B cell (primary cell): ENCODE data around the gene ACOT11. TPM values are rescaled to one million over a fixed set of nuclear protein-coding genes. Genes with fewer than 3 reads are reported as not detected.

Source experiments
- ATAC-seq: fragments of 200-7000 bp; cut with Tn5 transposase; one replicate; pipeline ENCODE4 v1.10.0; 2021; ENCODE audit warnings: low read depth, mild to moderate bottlenecking, moderate number of reproducible peaks, moderate library complexity
- CTCF ChIA-PET: fragments of 350-600 bp; sonication (Branson Sonifier 250); formaldehyde crosslinking; loops from one replicate; lab custom pipeline; 2021; ENCODE audit warnings: antibody characterized with exemption, inconsistent platforms; lab: Charles Lee
- POLR2A ChIA-PET: fragments of 350-600 bp; sonication (Branson Sonifier 250); formaldehyde crosslinking; loops from one replicate; lab custom pipeline; 2021; ENCODE audit warnings: antibody characterized with exemption; lab: Charles Lee
- DNase-seq: peaks from one replicate; pipeline ENCODE4 v3.0.0; 2013
- H2AFZ ChIP-seq: 2 replicates; pipeline ENCODE4 v1.6.1; 2012; ENCODE audit warnings: mild to moderate bottlenecking, low read depth, low read length; ENCODE audit not compliant: insufficient read depth, poor library complexity, severe bottlenecking
- H3K27ac ChIP-seq, 2 donors: 1 replicate in 1 of 2; 2 replicates in 1 of 2; pipeline ENCODE4 v1.5.1; 2012 to 2013; ENCODE audit warnings: low read length in 2 of 2, mild to moderate bottlenecking in 2 of 2, moderate library complexity in 1 of 2
- H3K27me3 ChIP-seq, 4 experiments: fragments of 200-600 bp in 1 of 4; sonication (generic) in 1 of 4; replicated peaks in 1 of 4; 1 replicate in 2 of 4; 2 replicates in 2 of 4; pipeline versions ENCODE4 v1.6.1 to v1.7.0; 2013 to 2016; ENCODE audit warnings: low read length in 3 of 4, mild to moderate bottlenecking in 2 of 4, mixed read lengths in 1 of 4, moderate library complexity in 1 of 4; ENCODE audit not compliant: insufficient read depth in 4 of 4, control insufficient read depth in 3 of 4; ENCODE audit errors: control extremely low read depth in 1 of 4
- H3K36me3 ChIP-seq, 2 experiments: replicated peaks in 1 of 2; 1 replicate in 1 of 2; 2 replicates in 1 of 2; pipeline versions ENCODE4 v1.6.1 to v1.7.1; 2013; ENCODE audit warnings: low read length in 1 of 2; ENCODE audit not compliant: insufficient read depth in 2 of 2, control insufficient read depth in 1 of 2; ENCODE audit errors: control extremely low read depth in 1 of 2, extremely low read depth in 1 of 2
- H3K4me1 ChIP-seq, 2 donors: fragments of 200-600 bp in 1 of 2; sonication (generic) in 1 of 2; 1 replicate in 1 of 2; 2 replicates in 1 of 2; pipeline versions ENCODE4 v1.5.1 to v1.6.1; 2013 to 2017; ENCODE audit warnings: low read length in 2 of 2; ENCODE audit not compliant: control insufficient read depth in 2 of 2, insufficient read depth in 2 of 2
- H3K4me2 ChIP-seq: replicated peaks from 2 replicates; pipeline ENCODE3; 2012; ENCODE audit warnings: mild to moderate bottlenecking, low read depth, low read length; ENCODE audit not compliant: poor library complexity, severe bottlenecking
- H3K4me3 ChIP-seq, 5 experiments: fragments of 200-600 bp in 1 of 5; sonication (generic) in 1 of 5; 1 replicate in 3 of 5; 2 replicates in 2 of 5; pipeline versions ENCODE4 v1.5.1 to v1.7.0; 2011 to 2016; ENCODE audit warnings: low read length in 4 of 5, mild to moderate bottlenecking in 4 of 5, low read depth in 2 of 5, control low read depth in 1 of 5, moderate library complexity in 1 of 5; ENCODE audit not compliant: insufficient read depth in 1 of 5; ENCODE audit errors: control extremely low read depth in 1 of 5, extremely low read depth in 1 of 5
- H3K79me2 ChIP-seq: fragments of 200-600 bp; sonication (generic); one replicate; pipeline ENCODE4 v1.6.0; 2016; ENCODE audit warnings: low read length; ENCODE audit not compliant: control insufficient read depth, insufficient read depth
- H3K9ac ChIP-seq: fragments of 200-600 bp; sonication (generic); 2 replicates; pipeline ENCODE4 v1.6.1; 2017; ENCODE audit warnings: mild to moderate bottlenecking, low read length, moderate library complexity
- H3K9me3 ChIP-seq, 3 donors: one replicate each; pipeline versions ENCODE4 v1.6.1 to v1.7.1; 2013; ENCODE audit warnings: low read length in 2 of 3; ENCODE audit not compliant: control insufficient read depth in 2 of 3, insufficient read depth in 1 of 3; ENCODE audit errors: control extremely low read depth in 1 of 3
- H4K20me1 ChIP-seq: 2 replicates; pipeline ENCODE4 v1.6.0; 2012; ENCODE audit warnings: mild to moderate bottlenecking, low read length; ENCODE audit not compliant: insufficient read depth, control insufficient read depth, poor library complexity, severe bottlenecking
- H3K27ac Mint-ChIP-seq: one replicate; pipeline ENCODE4 v1.8.0; 2021; ENCODE audit warnings: mixed read lengths
- H3K27me3 Mint-ChIP-seq: one replicate; pipeline ENCODE4 v1.8.0; 2021; ENCODE audit warnings: mixed read lengths
- H3K4me1 Mint-ChIP-seq: one replicate; pipeline ENCODE4 v1.8.0; 2021; ENCODE audit warnings: mixed read lengths
- H3K4me3 Mint-ChIP-seq: one replicate; pipeline ENCODE4 v1.8.0; 2021; ENCODE audit warnings: mixed read lengths
- H3K9me3 Mint-ChIP-seq: one replicate; pipeline ENCODE4 v1.8.0; 2022; ENCODE audit warnings: mixed read lengths; ENCODE audit not compliant: insufficient read depth
- EZH2 ChIP-seq: IDR thresholded peaks from 2 replicates; pipeline ENCODE4 v1.6.1; 2012; ENCODE audit warnings: borderline replicate concordance, low read depth, mild to moderate bottlenecking, moderate library complexity, low read length; ENCODE audit not compliant: insufficient read depth, poor library complexity, severe bottlenecking
- WGBS: methylation state at CpG from one replicate; pipeline ENCODE4 v1.1.5; 2013; ENCODE audit warnings: missing lambda C conversion rate; ENCODE audit not compliant: insufficient coverage; 5-methylcytosine and 5-hydroxymethylcytosine counted together
- intact Hi-C: fragments of 100-400 bp; cut with micrococcal nuclease; formaldehyde crosslinking; loops from one replicate; pipeline ENCODE4 v1.10.0; 2022
- polyA plus RNA-seq: library from polyadenylated mRNA; depleted of rRNA; stranded (reverse); fragments of >200 nt; gene quantifications from 2 replicates; pipeline ENCODE4 v1.2.3, GENCODE V29; 2012
- total RNA-seq, 2 donors: library from RNA; stranded (reverse); fragments of 120-200 nt in 1 of 2; gene quantifications; 1 replicate in 1 of 2; 2 replicates in 1 of 2; pipeline versions ENCODE4 v1.2.3 to v1.2.4, GENCODE V29; 2013 to 2022
- TF ChIP-seq, protein P1 (sequence below): fragments of 200-600 bp; IDR thresholded peaks from one replicate; pipeline ENCODE4 v1.8.0; 2022; ENCODE audit warnings: antibody characterized with exemption, mild to moderate bottlenecking

The ACOT11 gene
- total and polyA plus RNA-seq, 2 donors (not counting 1 experiment from before 2014, with no cell fraction given) = 0.03 to 0.07 TPM

DNA sequence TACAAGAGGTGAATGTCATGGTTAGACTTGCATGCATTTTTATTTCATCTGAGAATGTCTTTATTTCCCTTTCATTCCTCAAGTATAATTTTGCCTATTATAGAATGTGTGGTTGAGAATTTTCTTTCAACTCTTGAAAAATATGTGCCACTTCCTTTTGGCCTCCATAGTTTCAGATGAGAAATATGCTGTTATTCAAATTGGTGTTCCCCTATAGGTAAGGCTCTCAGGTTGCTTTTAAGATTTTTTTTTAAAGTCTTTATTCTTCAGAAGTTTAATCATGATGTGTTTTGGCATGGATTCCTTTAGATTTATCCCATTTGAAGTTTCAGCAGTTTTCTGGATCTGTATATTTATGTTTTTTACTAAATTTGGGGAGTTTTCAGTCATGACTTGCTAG, 95.7 kb downstream of the ACOT11 start:
- Mint-ChIP-seq H3K4me1 (no peaks in the 10 kb centered on the region), H3K4me3 (no peak overlapping the region), H3K27ac (no peak overlapping the region), H3K27me3 (peaks cover 11% of the 10 kb centered on the region), H3K9me3 (peaks cover 6% of the 10 kb centered on the region)
- ATAC-seq (no peak), DNase-seq (no peak)
- no peak overlapping the region for H3K9ac ChIP-seq
- no peak overlapping the region for H3K4me2 ChIP-seq
- no peaks in the 10 kb centered on the region for H3K36me3 ChIP-seq
- no peak overlapping the region for H2AFZ ChIP-seq
- H3K27me3 ChIP-seq = no peaks in the 10 kb centered on the region
- no peak overlapping the region for H3K4me3 ChIP-seq
- no peak overlapping the region for H3K27ac ChIP-seq
- no peaks in the 10 kb centered on the region for H4K20me1 ChIP-seq
- H3K79me2 ChIP-seq = no peaks in the 10 kb centered on the region
- ChIA-PET POLR2A (no interaction called here), CTCF (no interaction called here)
- TF ChIP-seq, protein P1, sequence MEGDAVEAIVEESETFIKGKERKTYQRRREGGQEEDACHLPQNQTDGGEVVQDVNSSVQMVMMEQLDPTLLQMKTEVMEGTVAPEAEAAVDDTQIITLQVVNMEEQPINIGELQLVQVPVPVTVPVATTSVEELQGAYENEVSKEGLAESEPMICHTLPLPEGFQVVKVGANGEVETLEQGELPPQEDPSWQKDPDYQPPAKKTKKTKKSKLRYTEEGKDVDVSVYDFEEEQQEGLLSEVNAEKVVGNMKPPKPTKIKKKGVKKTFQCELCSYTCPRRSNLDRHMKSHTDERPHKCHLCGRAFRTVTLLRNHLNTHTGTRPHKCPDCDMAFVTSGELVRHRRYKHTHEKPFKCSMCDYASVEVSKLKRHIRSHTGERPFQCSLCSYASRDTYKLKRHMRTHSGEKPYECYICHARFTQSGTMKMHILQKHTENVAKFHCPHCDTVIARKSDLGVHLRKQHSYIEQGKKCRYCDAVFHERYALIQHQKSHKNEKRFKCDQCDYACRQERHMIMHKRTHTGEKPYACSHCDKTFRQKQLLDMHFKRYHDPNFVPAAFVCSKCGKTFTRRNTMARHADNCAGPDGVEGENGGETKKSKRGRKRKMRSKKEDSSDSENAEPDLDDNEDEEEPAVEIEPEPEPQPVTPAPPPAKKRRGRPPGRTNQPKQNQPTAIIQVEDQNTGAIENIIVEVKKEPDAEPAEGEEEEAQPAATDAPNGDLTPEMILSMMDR = no peak
- TF ChIP-seq EZH2 = no peak
- H3K9me3 ChIP-seq = peaks cover 0 to 22% (median 15%) of the 10 kb centered on the region in 3 donors
- H3K4me1 ChIP-seq = no peaks in the 10 kb centered on the region
- intact Hi-C loops = no loop called here

DNA sequence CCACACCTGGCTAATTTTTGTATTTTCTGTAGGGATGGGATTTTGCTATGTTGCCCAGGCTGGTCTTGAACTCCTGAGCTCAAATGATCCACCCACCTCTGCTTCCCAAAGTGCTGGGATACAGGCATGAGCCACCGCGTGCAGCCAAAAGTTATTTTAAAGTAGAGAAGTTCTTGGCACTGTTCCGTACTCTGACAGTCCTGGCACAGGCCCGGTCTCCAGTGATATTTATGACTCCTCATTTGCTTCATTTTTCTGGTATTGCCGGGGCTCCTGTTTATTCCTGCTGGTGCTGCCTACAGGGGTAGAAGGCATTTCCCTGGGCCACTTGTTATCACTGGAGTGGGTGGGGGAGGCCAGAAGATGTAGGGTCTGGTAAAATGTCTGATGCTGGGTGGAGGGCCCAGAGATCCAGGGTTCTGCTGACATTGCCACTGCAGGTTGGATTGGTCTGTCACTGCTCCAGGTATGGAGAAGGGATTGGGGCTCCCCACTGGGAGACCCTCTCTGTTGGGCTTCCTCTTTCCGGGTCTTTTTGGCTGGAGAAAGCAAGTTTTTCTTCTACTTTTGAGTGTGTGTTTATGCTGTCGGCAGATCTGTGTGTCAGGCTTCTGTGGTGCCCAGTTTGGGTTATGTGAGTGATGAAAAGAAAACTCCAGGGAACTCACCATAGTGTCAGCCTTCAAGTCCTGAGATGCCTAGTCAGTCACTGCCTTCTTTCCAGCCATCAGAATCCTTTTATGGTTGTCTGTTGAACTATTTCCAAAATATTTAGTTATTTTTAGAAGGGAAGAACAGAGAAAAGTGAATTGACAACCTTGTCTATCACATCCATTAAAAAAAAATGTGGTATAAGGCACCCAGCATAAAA, 98.0 kb downstream of the ACOT11 start:
- Mint-ChIP-seq H3K27ac (no peak overlapping the region), H3K27me3 (peaks cover 9% of the 10 kb centered on the region), H3K9me3 (peaks cover 6% of the 10 kb centered on the region), H3K4me1 (no peaks in the 10 kb centered on the region), H3K4me3 (no peak overlapping the region)
- Histone ChIP-seq H3K27ac (no peak overlapping the region), H3K4me1 (no peaks in the 10 kb centered on the region), H3K27me3 (peaks cover 0 to 4% (median 0%) of the 10 kb centered on the region in 4 experiments), H4K20me1 (no peaks in the 10 kb centered on the region), H2AFZ (no peak overlapping the region), H3K36me3 (no peaks in the 10 kb centered on the region), H3K9me3 (peaks cover 0 to 22% (median 15%) of the 10 kb centered on the region in 3 donors), H3K4me2 (no peak overlapping the region), H3K4me3 (no peak overlapping the region), H3K79me2 (no peaks in the 10 kb centered on the region), H3K9ac (no peak overlapping the region)
- WGBS = 98% methylated on average over 4 of the region's 7 CpGs
- intact Hi-C loops = no loop called here
- ChIA-PET CTCF (no interaction called here), POLR2A (no interaction called here)
- TF ChIP-seq, protein P1 = no peak
- no peak for TF ChIP-seq EZH2
- DNase-seq (no peak), ATAC-seq (no peak)
